GM19397 (cell line): ENCODE results near the gene UBE2V1.
"Not testable (repeated sequence)": the region's sequence is repeated elsewhere in the genome, so short reads cannot be mapped to it uniquely, and the experiment has no call there.

ENCODE experiments used
- ATAC-seq: cut with Tn5 transposase; IDR thresholded peaks from one replicate; pipeline ENCODE4 v1.9.1; 2021; ENCODE audit warnings: mild to moderate bottlenecking, moderate library complexity; ENCODE audit not compliant: unreplicated experiment

The UBE2V1 gene

DNA sequence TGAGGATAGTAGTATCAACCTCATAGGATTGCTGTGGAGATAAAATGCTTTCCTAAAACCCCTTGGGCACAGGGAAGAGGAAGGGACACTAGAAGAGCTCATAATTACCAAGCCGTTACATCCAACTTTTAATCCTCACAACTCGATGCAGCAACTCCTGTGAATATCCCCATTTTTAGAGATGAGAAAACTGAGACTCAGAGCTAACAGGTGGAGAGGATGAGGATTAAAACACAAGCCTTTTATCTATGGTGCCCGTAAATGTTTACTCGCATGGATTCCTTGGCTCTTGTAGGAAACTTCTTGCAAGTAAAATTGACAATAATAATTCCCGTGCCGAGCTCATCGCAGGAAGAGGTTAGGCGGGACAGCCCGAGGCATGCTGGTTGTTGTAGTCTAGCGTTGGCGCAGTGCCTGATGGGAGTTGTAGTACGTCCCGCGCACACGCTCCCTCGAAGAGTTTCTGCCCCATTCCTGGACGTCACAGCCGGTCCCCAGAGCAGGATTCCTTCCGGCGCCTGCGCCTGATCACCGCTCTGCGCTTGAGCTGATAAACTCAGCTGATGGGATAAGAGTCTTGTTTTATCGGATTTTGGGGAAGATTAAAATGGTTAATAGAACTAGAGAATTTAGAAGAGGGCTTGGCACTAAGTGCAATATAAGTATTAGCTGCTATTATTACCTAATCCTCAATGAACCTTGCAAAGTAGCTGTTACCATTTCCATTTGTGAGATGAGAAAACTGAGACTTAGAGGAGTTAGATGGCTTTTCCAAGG is 2.8 kb upstream of the UBE2V1 start:
- ATAC-seq: peak; percentile 77

DNA sequence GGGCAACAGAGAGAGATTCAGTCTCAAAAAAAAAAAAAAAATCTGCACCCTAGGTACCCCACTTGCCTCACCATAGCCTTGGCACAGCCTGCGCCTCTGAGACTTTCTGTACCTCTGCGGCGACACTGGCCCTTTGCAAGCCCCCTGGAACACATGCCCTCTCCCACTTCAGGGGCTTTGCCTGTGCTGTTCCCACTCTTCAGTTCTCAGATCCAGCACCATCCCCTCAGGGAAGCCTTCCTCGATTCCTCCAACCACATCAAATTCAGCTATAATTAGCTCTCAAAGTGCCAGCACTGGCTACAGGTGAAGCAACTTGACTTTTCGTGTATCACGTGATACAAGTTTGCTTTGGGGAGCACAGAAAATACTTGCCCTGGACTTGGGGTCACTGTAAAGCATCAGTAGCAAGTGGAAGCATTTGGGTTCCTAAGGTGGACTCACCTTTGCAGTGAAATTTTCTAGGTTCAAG is 2.1 kb upstream of the UBE2V1 start:
- ATAC-seq: no peak

DNA sequence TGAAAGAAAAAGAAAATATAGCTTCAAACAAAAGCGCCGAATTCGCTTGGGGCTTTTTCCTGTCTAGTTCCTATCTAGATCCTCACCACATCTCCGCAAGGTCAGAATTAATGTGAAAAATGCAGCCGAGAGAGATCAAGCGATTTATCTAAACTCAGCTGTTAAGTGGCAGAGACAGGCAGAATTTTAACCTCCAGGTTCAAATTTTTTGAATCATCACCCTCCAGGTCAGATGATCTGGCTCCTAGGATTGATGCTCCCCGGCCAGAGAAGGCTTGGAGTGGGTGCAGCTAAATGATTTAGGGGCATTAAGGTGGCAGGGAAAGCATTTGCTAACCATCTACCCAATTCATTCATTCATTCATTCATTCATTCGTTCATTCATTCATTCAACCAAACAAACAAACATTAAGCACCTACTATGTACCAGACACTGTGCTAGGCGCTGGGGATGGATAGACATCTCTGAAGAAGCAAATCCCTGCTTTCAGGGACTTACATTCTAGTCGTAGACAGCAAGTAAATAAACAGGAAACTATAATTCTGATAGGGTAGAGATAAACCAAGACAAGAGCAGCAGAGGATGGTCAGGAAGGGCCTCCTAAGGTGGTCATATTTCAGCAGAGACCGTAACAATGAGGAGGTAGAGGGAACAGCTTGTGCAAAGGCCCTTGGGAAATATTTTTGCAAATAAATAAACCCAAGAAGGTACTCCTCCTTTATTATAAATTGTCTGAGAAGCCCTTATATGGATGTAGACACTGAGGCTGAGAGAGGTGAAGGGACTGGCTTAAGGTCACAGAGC is 672 bp upstream of the UBE2V1 start:
- no peak for ATAC-seq

DNA sequence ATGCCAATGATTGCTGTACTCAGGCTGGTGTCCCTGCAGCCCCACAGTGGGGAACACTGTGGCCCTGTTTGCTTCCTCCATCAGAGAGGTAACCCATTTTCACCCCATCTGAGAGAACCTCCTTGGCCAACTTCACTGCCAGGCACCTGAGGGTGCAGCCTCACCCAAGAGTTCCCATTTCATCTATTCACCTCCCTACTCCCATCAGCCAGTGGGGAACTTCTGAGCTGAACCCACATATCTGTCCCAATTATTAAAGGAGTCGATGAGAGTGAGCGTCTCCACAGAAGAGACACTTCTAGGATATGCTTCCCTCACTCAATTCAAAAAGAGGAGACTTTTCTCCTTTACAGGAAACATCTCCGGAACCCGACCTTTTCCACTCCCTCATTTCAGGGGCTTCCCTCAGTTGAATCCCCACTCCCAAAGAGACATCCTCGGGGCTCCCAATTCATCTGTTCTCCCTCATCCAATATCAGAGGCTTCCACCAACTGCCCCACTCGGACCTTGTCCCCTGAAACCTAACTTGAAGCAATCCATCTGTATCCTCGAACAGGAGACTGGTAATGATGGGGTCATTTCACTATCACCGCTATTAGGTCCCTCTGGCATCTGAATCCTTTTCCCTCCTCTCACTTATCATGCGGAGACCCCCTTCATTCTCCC is 988 bp downstream of the UBE2V1 start:
- no peak for ATAC-seq

DNA sequence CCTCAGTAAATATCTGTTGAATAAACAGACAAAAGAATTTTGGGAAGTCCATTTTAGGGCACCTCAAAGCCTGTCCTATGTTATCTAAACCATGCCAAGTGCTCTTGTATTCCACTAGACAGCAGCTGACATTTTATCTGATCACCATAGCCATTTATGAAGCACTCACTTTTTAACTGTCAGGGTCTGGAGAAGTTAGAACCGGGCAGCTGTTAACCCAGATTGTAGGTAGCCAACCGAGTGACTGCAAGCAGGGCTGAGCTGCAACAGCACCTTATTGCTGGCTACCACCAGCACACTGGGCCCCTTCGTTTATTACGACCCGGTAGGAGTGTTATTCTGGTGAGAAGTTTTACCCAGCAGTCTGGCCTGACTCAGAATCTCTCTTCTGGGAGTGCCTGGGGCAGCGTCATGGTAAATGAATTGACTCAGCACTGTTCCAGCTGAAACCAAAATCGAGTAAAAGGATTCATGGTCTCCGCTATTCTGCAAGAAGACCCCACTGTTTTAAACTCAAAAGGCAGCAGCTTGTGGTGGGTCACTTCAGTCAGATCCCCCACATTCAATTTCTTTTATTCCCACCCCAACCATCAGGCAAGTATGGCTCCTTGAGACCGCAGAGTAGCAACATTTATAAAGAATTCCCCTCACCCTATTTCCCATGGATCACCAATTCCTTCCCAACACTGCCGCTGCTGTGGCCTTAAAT is 1.7 kb downstream of the UBE2V1 start:
- no peak for ATAC-seq

DNA sequence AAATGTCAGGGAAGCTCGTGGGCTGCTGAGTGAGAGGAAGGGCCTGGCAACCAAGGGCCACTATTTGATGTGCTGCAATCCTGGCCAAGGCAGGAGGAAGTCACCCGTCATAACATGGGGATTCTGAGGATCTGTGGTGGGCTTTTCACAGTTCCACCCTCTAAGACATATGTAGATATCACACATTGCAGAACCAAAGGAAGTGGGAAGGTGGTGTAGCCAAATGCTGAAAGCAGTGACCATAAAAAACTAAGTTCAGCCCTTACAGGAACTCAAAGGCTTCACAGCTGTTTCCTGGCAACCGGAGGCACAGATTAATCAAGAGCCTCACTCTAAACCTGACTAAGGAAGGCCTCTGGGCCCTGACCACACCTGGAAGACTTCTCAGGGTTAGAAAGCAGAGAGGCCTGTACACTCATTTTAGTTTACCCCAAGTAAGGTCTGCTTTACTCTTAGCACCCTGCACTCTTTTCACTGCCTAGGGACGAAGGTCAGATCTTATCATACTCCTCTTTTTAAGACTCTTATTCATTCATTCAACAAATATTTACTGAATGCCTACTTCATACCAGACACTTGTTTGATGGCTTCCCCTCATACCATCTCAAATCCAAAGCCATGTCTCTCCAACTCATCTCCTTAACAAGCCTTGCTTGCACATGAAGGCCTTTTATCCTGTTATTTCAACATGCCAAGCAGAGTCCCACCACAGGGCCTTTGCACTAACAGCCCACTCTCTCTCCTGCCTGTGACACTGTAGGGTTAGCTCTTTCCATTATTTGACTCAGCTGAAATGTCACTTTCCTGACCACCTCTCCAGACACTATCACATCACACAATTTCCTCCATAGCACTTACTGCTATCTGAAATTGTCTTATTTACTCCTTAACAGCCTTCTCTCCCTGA is 2.6 kb downstream of the UBE2V1 start:
- no peak for ATAC-seq

DNA sequence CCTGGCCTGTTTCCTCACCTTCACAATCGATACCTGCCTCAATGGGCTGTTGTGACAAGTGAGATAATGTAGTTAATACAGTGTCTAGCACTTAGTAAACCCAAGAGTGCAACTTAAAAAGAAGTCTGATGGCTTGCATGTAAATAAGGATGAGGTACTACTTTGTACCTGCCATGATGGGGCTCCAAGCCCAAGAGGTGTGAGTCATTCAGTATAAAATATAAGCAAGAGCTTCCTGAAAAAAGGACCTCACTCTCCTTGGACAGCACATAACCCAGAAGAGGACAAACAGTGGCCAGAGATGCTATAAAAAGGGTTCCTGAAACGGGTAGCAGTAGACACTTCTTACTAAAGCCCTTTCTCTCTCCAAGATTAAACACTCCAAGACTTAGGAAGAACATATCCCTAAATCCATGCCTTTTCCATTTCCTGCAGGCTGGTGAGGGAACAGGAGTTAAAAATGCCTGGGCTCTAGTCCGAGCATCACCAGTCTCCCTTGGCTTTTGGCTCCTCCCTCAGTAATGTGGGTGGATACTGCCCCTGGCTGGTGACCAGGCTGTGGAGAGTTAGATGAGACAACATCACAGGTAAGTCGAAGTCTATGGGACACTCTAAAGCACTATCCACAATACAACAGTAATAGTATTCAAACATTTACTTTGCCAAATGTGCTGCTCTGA is 4.3 kb downstream of the UBE2V1 start:
- ATAC-seq: no peak

DNA sequence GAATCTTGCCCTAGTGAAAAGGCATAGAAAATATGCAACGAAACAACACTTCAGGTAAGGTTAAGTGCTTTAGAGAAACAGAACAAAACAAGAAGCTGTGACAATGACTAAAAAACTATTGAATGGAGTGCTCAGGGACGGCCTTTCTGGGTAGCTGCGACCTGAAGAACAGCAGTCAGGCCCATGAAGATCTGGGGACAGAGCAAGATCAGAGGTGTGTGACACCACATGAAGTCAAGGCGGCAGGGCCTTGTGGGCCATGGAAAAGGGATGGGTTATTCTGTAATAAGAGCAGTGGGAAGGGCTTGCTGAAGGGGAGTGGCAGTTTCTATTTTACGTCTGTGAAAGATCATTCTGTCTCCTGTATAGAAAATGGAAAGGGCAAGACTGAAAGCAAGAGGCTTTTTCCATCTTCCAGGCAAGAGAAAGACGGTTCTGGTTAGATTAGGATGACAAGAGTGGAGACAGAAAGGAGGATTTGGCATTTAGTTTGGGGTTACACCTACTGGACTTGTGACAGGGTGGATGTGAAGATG is 5.1 kb downstream of the UBE2V1 start:
- no peak for ATAC-seq

DNA sequence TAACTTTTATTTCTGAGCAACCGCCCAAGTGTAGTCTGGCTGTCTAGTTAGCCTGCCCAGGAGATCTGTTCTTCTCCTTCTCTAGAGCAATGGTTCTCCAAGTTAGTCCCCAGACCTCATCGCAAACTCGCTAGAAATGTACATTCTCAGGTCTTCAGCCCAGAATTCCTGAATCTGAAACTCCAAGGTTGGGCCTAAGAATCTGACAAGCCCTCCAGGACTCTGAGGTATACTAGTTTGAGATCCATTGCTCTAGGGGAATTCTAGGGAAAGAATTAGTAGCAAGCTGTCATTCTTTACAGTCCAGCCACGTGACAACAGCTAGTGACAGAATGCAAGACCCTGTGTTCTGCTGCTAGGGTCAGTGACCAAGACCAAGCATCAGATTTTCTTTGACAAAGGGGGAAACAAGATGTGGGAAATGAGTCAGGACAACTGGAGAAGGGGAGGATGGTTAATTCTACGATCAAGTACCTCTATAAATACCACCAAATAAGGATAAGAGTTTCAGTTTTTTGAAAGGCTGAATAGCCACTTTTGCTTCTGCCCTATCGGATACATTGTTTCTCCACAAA is 5.8 kb downstream of the UBE2V1 start:
- ATAC-seq: no peak

DNA sequence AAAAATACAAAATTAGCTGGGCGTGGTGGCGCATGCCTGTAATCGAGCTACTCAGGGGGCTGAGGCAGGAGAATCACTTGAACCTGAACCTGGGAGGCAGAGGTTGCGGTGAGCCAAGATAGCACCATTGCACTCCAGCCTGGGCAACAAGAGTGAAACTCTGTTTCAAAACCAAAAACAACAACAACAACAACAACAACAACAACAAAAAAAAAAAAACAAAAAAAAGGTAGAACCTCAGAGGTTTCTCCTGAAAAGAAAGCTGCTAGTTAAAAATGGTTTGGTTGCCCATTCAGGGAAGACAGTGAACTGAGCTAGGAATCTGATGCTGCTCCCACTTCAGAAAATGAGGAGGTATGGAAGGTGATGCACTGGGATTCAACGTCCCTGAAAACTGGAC is 6.3 kb downstream of the UBE2V1 start:
- ATAC-seq: not testable (repeated sequence)

DNA sequence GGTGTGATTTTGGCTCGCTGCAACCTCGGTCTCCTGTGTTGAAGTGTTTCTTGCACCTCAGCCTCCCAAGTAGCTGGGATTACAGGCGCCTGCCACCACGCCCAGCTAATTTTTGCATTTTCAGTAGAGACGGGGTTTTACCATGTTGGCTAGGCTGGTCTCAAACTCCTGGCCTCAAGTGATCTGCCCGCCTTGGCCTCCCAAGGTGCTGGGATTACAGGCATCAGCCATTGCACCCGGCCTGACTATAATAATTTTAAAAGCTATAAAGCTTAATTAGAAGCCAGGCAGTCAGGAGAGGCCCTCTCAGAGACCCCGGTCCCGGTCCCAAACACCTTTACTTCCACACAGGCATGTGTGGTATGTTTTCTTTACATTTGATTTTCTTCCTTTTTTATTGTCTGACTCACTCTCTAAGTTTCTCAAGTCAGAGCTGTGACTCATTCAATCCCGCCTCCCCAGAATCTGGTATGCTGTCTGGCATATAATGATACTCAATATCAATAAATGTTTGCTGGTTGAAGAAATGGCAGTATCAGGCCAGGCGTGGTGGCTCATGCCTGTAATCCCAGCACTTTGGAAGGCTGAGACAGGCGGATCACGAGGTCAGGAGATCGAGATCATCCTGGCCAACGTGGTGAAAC is 9.4 kb downstream of the UBE2V1 start:
- ATAC-seq: not testable (repeated sequence)

DNA sequence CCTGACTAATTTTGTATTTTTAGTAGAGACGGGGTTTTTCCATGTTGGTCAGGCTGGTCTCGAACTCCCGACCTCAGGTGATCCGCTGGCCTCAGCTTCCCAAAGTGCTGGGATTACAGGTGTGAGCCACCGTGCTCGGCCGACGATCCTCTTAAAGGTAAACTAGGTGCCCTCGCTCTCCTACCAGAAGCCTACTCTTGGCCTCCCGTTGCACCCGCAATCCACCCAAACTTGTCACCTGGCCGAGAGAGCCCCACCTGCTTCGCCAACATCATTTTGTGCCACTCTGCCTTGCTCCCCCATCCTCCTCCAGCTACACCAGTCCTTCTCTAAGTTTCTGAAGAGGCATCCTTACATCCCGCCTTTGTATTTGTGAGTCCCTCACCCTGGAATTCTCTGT is 10.4 kb downstream of the UBE2V1 start:
- ATAC-seq: not testable (repeated sequence)

DNA sequence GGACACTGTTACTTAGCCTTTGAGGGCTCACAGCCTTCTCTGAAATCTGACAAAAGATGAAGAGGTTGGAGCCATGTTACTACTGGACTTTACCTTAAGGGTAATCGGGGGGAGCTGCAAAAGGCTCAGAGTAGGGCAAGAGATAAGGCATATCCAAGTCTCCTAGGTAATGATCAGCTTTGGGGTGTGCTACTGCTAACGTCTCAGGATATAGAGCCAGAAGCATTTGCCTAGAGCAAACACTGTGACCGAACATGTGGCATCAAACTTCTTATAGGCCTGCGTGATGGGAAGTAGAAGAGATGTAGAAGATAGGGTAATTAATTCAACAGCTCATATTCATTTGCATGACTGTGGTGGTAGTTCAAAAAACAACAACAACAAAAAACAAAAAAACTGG is 11.1 kb downstream of the UBE2V1 start:
- ATAC-seq: no peak

DNA sequence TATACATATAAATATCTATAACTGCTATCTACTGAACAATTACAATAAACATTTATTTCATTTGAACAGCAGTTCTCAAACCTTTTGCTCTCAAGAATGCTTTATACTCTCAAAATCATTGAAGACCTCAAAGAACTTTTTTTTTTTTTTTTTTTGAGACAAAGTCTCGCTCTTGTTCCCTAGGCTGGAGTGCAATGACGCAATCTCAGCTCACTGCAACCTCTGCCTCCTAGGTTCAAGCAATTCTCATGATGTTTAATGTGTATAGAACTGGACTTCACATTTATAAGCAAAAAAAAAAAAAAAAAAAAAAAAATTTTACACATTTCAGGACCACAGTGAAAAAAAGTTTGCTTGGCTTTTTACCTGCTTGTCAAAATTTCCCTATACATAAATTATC is 11.7 kb downstream of the UBE2V1 start:
- ATAC-seq: no peak

DNA sequence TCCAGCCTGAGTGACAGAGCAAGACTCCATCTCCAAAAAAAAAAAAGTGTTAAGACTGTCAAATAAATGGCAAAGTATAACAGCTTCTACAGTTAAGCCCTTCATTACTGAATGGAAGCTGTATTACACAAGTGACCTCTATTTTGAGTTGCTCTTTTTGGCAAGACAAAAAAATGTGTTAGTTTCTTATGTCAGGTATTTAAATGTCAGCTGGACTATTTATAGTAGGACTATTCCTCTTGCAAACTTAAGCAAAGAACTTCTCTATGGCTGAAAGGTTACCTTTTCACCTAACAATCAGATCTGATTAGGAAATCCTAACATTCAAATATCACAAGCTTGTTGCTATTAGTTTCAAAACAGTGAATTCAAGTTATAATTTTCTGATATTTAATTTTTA is 12.4 kb downstream of the UBE2V1 start:
- no peak for ATAC-seq

DNA sequence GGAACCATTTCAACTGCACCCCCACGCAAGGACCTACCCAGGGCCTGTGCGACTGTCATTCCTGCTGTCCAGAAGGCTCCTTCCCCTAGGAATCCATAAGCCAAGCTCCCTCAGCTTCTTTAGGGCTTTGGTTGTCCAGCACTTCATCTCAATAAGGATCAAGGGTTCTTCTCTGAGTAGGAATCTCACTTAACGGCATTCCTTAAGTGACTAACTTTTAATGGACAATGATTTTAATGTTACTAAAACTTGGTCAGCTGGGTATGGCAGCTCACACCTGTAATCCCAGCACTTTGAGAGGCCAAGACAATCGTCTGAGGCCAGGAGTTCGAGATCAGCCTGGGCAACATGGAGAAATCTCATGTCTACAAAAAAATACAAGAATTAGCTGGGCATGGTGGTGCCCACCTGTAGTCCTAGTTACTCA is 13.4 kb downstream of the UBE2V1 start:
- ATAC-seq: no peak

DNA sequence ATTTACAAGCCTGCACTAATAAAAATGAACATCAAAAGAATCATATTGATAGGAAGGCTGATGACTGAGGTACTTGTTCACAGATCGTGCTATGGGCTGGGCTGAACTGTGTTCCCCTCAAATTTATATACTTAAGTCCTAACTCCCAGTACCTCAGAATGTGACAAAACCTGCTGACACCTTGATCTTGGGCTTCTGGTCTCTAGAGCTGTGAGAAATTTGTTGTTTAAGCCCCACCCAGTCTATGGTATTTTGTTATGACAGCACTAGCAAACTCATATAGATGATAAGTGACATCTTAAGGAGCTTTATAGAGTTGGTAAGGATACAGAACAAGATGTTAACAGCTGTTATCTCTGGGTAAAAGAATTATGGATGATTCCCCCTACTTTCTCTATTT is 13.8 kb downstream of the UBE2V1 start:
- no peak for ATAC-seq

DNA sequence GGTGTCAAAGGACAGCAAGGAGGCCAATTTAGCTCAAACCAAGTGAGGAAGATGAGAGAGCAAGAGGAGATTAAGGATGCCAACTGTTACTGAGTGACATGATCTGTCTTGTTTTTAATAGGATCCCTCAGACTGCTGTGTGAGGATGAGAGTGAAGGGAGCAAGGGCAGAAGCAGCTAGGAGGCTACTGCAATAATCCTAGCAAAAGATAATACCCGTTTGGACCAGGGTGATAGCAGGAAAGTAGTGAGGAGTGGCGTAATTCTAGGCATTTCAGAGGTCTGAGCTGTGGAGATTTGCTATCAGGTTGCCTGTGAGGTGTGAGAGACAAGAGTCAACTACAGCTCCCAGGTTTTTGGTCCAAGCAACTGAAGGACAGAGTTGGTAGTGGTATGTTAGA is 14.7 kb downstream of the UBE2V1 start:
- no peak for ATAC-seq
